OCI-LY7 (cell line): ENCODE results near the gene PEX11A. TPM values are rescaled to one million over a fixed set of nuclear protein-coding genes. Genes with fewer than 3 reads are reported as not detected.

ENCODE experiments used
- BruUV-seq: library from RNA; stranded (reverse); fragments of 400-500 nt; replicated peaks from 2 replicates; lab custom pipeline; 2021; lab: Mats Ljungman, UMichigan
- CTCF ChIA-PET: fragments of 300-600 bp; sonication (Branson Sonifier 250); formaldehyde crosslinking; loops from one replicate; lab custom pipeline; 2022; ENCODE audit warnings: antibody characterized with exemption; ENCODE audit not compliant: unreplicated experiment; lab: Charles Lee
- POLR2A ChIA-PET: fragments of 300-600 bp; sonication (Branson Sonifier 250); formaldehyde crosslinking; loops from one replicate; lab custom pipeline; 2022; ENCODE audit warnings: antibody characterized with exemption; lab: Charles Lee
- DNase-seq: peaks from one replicate; pipeline ENCODE4 v3.0.0-alpha.2; 2015; ENCODE audit warnings: low spot score
- H2AFZ ChIP-seq: fragments of 200-600 bp; sonication (generic), shearing (Covaris generic); 2 replicates; pipeline ENCODE4 v1.6.1; 2014; ENCODE audit warnings: mild to moderate bottlenecking, antibody characterized with exemption, low read length, moderate library complexity
- H3K27ac ChIP-seq: fragments of 200-600 bp; sonication (generic); 2 replicates; pipeline ENCODE4 v1.5.1; 2014; ENCODE audit warnings: mixed run types, low read depth, mild to moderate bottlenecking, moderate library complexity, low read length, inconsistent platforms; ENCODE audit not compliant: poor library complexity, severe bottlenecking
- H3K36me3 ChIP-seq: fragments of 200-600 bp; sonication (generic); 2 replicates; pipeline ENCODE4 v1.6.1; 2014; ENCODE audit warnings: mild to moderate bottlenecking, antibody characterized with exemption, low read length, moderate library complexity, mixed read lengths; ENCODE audit not compliant: insufficient read depth
- H3K4me1 ChIP-seq: fragments of 200-600 bp; sonication (generic); 2 replicates; pipeline ENCODE4 v1.5.1; 2014; ENCODE audit warnings: mild to moderate bottlenecking, low read length; ENCODE audit not compliant: insufficient read depth, poor library complexity, severe bottlenecking
- H3K4me2 ChIP-seq: fragments of 200-600 bp; sonication (generic); 2 replicates; pipeline ENCODE4 v1.6.1; 2014; ENCODE audit warnings: mild to moderate bottlenecking, low read length
- H3K4me3 ChIP-seq: fragments of 200-600 bp; sonication (generic); 2 replicates; pipeline ENCODE4 v1.5.1; 2014; ENCODE audit warnings: mild to moderate bottlenecking, low read depth, low read length; ENCODE audit not compliant: poor library complexity, severe bottlenecking
- H3K79me2 ChIP-seq: fragments of 200-600 bp; sonication (generic); 2 replicates; pipeline ENCODE4 v1.6.1; 2016; ENCODE audit warnings: low read depth, mild to moderate bottlenecking, low read length, moderate library complexity, mixed read lengths; ENCODE audit not compliant: insufficient read depth
- H3K9me2 ChIP-seq: fragments of 200-600 bp; sonication (generic); 2 replicates; pipeline ENCODE4 v1.6.1; 2016; ENCODE audit warnings: mild to moderate bottlenecking, low read length, mixed read lengths; ENCODE audit not compliant: insufficient read depth
- H3K9me3 ChIP-seq: fragments of 200-600 bp; sonication (generic); 2 replicates; pipeline ENCODE4 v1.6.1; 2014; ENCODE audit warnings: mild to moderate bottlenecking, mixed run types, low read length, mixed read lengths
- H4K20me1 ChIP-seq: fragments of 200-600 bp; sonication (generic); 2 replicates; pipeline ENCODE4 v1.6.1; 2014; ENCODE audit warnings: mild to moderate bottlenecking, antibody characterized with exemption, low read length, moderate library complexity, mixed read lengths; ENCODE audit not compliant: insufficient read depth
- EZH2phosphoT487 ChIP-seq: fragments of 200-600 bp; sonication (generic); IDR thresholded peaks from 2 replicates; pipeline ENCODE4 v1.6.1; 2018; ENCODE audit warnings: low read depth, borderline replicate concordance, mild to moderate bottlenecking, mixed run types, antibody characterized with exemption, low read length, moderate library complexity, mixed read lengths
- intact Hi-C: fragments of 100-400 bp; cut with micrococcal nuclease; formaldehyde crosslinking; loops from one replicate; pipeline ENCODE4 v1.10.0; 2022; ENCODE audit not compliant: unreplicated experiment
- total RNA-seq, 2 experiments: library from RNA; depleted of rRNA in 1 of 2; stranded (reverse); fragments of >200 nt in 1 of 2; shearing (Covaris generic) in 1 of 2; gene quantifications; 2 replicates each; pipeline ENCODE4 v1.2.3, GENCODE V29; 2014 to 2022
- TF ChIP-seq, protein P1 (sequence below): fragments of 200-600 bp; sonication (generic); conservative IDR thresholded peaks from 2 replicates; pipeline ENCODE4 v1.5.1; 2014; ENCODE audit warnings: mild to moderate bottlenecking, antibody characterized with exemption, low read length, moderate library complexity, mixed read lengths

Gene PEX11A
- total RNA-seq, 2 experiments from 2014 or later = 2.0 to 2.8 TPM

DNA sequence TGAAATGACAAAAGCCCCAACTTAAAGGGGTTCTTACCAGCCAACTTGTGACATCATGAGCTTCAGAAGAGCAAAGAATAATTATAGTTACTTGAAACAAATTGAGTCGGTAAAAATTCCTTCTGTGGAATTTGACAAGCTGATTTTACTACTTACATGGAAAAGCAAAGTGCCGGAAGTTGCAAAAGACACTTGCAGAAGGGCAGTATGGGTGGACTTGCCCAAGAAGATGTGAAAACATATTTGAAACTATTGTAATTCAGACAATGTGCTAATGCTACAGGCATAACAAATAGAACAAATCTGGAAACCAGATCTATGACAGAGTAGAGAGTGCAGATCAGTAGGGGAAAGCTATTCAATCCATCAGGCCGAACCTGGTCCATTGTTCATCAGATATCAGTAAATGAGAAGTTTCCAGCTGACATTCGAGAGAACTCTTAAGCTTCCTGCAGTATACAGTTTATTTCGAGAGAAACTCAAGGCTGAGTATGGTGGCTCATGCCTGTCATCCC lies 32.8 kb downstream of the PEX11A start:
- TF ChIP-seq, protein P1, sequence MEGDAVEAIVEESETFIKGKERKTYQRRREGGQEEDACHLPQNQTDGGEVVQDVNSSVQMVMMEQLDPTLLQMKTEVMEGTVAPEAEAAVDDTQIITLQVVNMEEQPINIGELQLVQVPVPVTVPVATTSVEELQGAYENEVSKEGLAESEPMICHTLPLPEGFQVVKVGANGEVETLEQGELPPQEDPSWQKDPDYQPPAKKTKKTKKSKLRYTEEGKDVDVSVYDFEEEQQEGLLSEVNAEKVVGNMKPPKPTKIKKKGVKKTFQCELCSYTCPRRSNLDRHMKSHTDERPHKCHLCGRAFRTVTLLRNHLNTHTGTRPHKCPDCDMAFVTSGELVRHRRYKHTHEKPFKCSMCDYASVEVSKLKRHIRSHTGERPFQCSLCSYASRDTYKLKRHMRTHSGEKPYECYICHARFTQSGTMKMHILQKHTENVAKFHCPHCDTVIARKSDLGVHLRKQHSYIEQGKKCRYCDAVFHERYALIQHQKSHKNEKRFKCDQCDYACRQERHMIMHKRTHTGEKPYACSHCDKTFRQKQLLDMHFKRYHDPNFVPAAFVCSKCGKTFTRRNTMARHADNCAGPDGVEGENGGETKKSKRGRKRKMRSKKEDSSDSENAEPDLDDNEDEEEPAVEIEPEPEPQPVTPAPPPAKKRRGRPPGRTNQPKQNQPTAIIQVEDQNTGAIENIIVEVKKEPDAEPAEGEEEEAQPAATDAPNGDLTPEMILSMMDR = no peak
- TF ChIP-seq EZH2phosphoT487 = no peak
- H4K20me1 ChIP-seq = no peaks in the 10 kb centered on the region
- H3K36me3 ChIP-seq = no peaks in the 10 kb centered on the region
- H3K27ac ChIP-seq = no peak overlapping the region
- CTCF ChIA-PET = no interaction called here
- no TSS peak for BruUV-seq
- H3K9me2 ChIP-seq = no peaks in the 10 kb centered on the region
- H3K4me3 ChIP-seq = no peak overlapping the region
- POLR2A ChIA-PET = interaction anchor here (0.6 kb wide), 1 partner anchor 56 kb away, joined by 4 read pairs; no protein-coding TSS in a partner anchor
- H3K4me1 ChIP-seq = no peaks in the 10 kb centered on the region
- no peak overlapping the region for H2AFZ ChIP-seq
- no peaks in the 10 kb centered on the region for H3K79me2 ChIP-seq
- H3K9me3 ChIP-seq = no peaks in the 10 kb centered on the region
- no peak for DNase-seq
- H3K4me2 ChIP-seq = no peak overlapping the region
- intact Hi-C loops = no loop called here

DNA sequence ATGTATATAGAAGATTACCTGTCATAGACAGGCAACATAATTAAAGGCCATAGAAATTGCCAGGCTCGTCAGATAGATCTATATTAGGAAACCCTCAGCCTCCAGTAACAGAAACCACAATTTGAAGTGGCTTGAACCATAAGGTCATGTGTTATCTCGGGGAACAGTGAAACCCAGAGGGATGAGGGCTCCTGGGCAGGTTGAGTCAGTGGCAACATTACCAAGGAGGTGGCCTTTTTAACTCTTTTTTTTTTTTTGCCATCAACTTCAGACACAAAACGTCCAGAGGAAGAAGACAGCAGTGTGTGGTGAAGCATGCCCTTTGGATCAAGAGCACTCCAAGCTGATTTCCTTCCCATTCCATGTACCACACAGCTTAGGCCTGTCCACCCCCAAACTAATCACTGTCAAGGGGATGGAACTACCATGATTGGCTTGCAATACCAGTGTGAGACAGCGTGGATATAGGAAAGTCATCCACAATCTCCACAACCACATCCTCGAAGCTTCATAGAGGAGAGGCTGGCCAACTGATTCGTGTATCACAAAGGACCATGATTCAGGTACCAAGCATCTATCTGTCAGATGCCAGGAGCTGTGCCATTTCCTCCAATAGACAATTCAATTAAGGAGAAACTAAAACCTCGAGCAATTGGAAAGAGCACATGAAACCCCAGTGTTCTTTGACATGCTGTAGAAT lies 34.3 kb downstream of the PEX11A start:
- no peaks in the 10 kb centered on the region for H3K9me3 ChIP-seq
- H3K79me2 ChIP-seq = no peaks in the 10 kb centered on the region
- no peaks in the 10 kb centered on the region for H3K36me3 ChIP-seq
- H2AFZ ChIP-seq = no peak overlapping the region
- H3K4me2 ChIP-seq = no peak overlapping the region
- H3K4me3 ChIP-seq = no peak overlapping the region
- no peaks in the 10 kb centered on the region for H4K20me1 ChIP-seq
- H3K27ac ChIP-seq = no peak overlapping the region
- no peak for DNase-seq
- intact Hi-C loops = no loop called here
- CTCF ChIA-PET = no interaction called here
- TF ChIP-seq EZH2phosphoT487 = no peak
- TF ChIP-seq, protein P1 = no peak
- no peaks in the 10 kb centered on the region for H3K9me2 ChIP-seq
- no peaks in the 10 kb centered on the region for H3K4me1 ChIP-seq
- BruUV-seq = no TSS peak
- POLR2A ChIA-PET = interaction anchor here (0.7 kb wide), 2 partner anchors 49 to 814 kb away, joined by 3 read pairs; no protein-coding TSS in a partner anchor
